Fibroblast of pulmonary artery (primary cell): ENCODE results near the gene CKMT2.
A peak's percentile ranks its signal among the peaks of the same experiment; 100 is the strongest.

Source experiments
- DNase-seq: peaks from one replicate; pipeline ENCODE4 v3.0.0-alpha.2; 2010; ENCODE audit warnings: low read depth
- H3K4me3 ChIP-seq: replicated peaks from 2 replicates; pipeline ENCODE4 v1.5.1; 2011; ENCODE audit warnings: low read depth, mild to moderate bottlenecking, control low read depth, low read length, moderate library complexity
- TF ChIP-seq, protein P1 (sequence below): IDR thresholded peaks from 2 replicates; pipeline ENCODE4 v1.5.1; 2011; ENCODE audit warnings: mild to moderate bottlenecking, control low read depth, low read length, inconsistent platforms; ENCODE audit errors: missing control alignments

Gene CKMT2

GRCh38 chr5:81233080-81233634 is at the start of gene CKMT2:
CKMT2 (plus strand) TSS chr5:81233322; CDS start chr5:81251133, 17,811 bp downstream.
- TF ChIP-seq, protein P1, sequence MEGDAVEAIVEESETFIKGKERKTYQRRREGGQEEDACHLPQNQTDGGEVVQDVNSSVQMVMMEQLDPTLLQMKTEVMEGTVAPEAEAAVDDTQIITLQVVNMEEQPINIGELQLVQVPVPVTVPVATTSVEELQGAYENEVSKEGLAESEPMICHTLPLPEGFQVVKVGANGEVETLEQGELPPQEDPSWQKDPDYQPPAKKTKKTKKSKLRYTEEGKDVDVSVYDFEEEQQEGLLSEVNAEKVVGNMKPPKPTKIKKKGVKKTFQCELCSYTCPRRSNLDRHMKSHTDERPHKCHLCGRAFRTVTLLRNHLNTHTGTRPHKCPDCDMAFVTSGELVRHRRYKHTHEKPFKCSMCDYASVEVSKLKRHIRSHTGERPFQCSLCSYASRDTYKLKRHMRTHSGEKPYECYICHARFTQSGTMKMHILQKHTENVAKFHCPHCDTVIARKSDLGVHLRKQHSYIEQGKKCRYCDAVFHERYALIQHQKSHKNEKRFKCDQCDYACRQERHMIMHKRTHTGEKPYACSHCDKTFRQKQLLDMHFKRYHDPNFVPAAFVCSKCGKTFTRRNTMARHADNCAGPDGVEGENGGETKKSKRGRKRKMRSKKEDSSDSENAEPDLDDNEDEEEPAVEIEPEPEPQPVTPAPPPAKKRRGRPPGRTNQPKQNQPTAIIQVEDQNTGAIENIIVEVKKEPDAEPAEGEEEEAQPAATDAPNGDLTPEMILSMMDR: no peak
- DNase-seq: peak; percentile 60
- peak within 1 kb of the TSS; percentile 28 for H3K4me3 ChIP-seq

DNA sequence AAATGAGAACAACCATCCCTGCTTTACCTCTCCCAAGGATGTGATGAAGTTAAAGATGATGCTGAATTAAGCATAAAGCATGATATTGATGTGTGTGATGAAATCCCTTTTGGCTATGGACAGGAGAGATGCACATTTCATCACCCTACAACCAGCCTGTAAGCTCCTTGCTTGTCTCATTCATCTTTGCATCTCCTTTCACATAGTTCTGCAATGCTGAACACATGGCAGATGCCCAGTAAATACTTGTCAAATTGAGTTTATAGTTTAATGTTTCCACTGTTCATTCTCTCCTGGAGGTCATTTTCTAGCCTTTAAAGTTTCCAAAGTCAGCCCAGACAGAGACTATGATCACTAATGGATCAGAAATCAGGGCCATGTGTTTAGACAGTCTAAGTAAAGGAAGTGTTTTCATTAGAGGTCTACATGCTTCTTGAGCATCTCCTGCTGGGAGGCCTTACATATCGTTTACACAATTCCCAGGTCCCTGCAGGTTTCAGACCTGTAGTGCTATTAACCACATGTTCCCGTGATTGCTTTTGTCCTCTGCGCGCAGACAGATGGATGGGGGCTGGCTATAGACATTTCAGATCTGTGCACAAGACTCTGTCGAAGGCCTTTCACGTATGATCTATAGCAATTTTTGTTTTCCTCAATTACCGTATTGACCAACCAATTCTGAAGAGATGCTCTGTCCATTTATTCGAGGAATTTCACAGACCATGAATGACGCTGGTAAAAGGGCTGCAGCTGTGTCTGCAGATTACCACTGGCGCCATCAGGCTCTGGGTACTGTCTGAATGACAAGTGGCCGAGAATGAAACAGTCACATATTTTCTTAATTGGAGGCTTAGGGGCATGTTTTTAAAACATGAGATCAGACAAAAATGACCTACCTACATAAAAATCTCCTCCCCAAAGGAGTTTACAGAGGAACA is 49.0 kb upstream of the CKMT2 start:
- no peak for DNase-seq
- TF ChIP-seq, protein P1: no peak
- no peak overlapping the region for H3K4me3 ChIP-seq

DNA sequence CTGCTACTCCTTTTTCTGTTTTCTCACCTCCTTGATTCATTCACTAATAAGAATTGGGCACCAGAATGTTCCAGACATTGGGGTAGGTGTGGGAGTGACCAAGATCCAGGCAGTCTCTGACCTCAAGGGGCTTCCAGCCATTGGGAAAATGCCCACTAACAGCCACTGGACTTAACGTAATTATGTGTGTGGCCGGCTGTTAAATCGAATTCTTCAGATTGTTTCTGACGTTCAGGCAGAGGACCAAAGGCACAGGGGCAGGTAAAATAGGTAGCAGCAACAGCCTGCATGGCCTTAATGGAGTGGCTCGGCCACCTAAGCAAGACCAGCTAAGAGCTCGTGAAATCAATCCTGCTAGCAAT is 48.4 kb upstream of the CKMT2 start:
- no peak for DNase-seq
- TF ChIP-seq, protein P1: no peak
- no peak overlapping the region for H3K4me3 ChIP-seq

DNA sequence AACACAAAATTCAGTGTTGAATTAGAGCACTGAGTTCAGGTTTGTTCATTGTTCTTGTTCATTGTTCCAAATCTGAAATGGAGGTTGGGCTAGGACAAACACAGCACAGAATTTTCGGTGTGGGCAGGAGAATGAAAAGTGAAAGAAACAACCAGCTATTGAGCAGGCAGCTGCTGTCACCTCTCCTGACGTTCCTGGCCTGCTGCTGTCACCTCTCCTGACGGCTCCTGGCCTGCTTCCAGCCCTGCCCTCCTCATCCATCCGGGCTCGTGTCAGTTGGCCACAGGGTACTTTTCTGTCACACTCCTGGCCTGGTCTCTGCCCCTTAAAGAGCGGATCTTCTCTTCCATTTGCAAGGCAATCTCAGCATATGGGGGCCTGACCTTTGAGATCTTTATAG is 45.2 kb upstream of the CKMT2 start:
- DNase-seq: no peak
- no peak overlapping the region for H3K4me3 ChIP-seq
- TF ChIP-seq, protein P1: no peak

DNA sequence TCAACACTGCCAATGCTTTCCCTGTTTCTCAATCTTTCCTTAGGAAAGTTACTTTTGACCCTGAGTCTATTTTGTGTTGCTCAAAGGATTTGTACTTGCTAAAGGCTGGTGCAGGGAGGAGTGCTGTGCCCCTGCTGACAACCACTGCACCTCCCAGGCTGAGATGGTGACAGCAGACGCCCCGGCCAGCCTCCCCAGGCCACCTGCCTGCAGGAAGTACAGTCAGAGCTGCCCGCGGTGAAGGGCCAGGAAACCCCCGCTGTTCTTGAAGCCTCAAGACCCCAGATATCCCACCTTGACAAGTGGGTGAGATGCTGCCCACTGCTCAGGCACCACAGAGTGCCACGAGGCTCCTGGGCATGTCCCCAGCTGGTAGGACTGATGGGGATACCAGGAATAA is 44.2 kb upstream of the CKMT2 start:
- no peak for DNase-seq
- TF ChIP-seq, protein P1: no peak
- no peak overlapping the region for H3K4me3 ChIP-seq

- TF ChIP-seq, protein P1: no peak
- H3K4me3 ChIP-seq: no peak overlapping the region
- no peak for DNase-seq
These were observed 43.1 kb upstream of the CKMT2 start for GRCh38 chr5:81189875-81190498.
